Stimulated activated CD8-positive, alpha-beta memory T cell treated with anti-CD3 and anti-CD28 coated beads, Interleukin-7, amount 100 ng/mL, for 48 hours (primary cell): ENCODE measurements around the gene VPS39.

Source experiments
- DNase-seq, 2 donors: peaks; one replicate each; pipeline ENCODE4 v3.0.0-alpha.2; 2020; ENCODE audit warnings: low read depth in 1 of 2; ENCODE audit errors: extremely low read depth in 1 of 2

The VPS39 gene

GRCh38 chr15:42160136-42160535 is 48.0 kb downstream of the VPS39 start:
- no peak for DNase-seq

- no peak for DNase-seq
Measured at GRCh38 chr15:42159381-42160015, 48.6 kb downstream of the VPS39 start.

GRCh38 chr15:42158941-42159340 is 49.2 kb downstream of the VPS39 start:
- no peak for DNase-seq

- no peak for DNase-seq
Measured at GRCh38 chr15:42157981-42158765, 49.9 kb downstream of the VPS39 start.

GRCh38 chr15:42157381-42157780 is 50.7 kb downstream of the VPS39 start:
- DNase-seq, result no peak

GRCh38 chr15:42156243-42156922 is 51.7 kb downstream of the VPS39 start, which contains the start of gene PLA2G4F:
Gene PLA2G4F, minus strand, starts transcription at chr15:42156636. Its CDS starts 87 bp downstream, at chr15:42156549.
- no peak for DNase-seq

GRCh38 chr15:42155546-42156242 is 52.4 kb downstream of the VPS39 start:
- no peak for DNase-seq

GRCh38 chr15:42154956-42155355 is 53.1 kb downstream of the VPS39 start:
- DNase-seq, result no peak

GRCh38 chr15:42154212-42154941 is 53.7 kb downstream of the VPS39 start:
- no peak for DNase-seq

- DNase-seq, result no peak
Measured at GRCh38 chr15:42153874-42154211, 54.3 kb downstream of the VPS39 start.

- no peak for DNase-seq
Measured at GRCh38 chr15:42152921-42153698, 55.0 kb downstream of the VPS39 start.

- no peak for DNase-seq
Measured at GRCh38 chr15:42152196-42152920, 55.7 kb downstream of the VPS39 start.

- no peak for DNase-seq
Measured at GRCh38 chr15:42151736-42152135, 56.4 kb downstream of the VPS39 start.

- no peak for DNase-seq
Measured at GRCh38 chr15:42151141-42151561, 57.0 kb downstream of the VPS39 start.

- DNase-seq, result no peak
Measured at GRCh38 chr15:42150219-42150970, 57.7 kb downstream of the VPS39 start.

GRCh38 chr15:42149493-42150218 is 58.4 kb downstream of the VPS39 start:
- no peak for DNase-seq

GRCh38 chr15:42148808-42149492 is 59.2 kb downstream of the VPS39 start:
- no peak for DNase-seq
